ENCODE data around the gene UBA5. TPM values are rescaled to one million over a fixed set of nuclear protein-coding genes. Genes with fewer than 3 reads are reported as not detected.

UBA5 gene
- total RNA-seq, 1 donor from 2014 or later: 21.9 TPM

DNA sequence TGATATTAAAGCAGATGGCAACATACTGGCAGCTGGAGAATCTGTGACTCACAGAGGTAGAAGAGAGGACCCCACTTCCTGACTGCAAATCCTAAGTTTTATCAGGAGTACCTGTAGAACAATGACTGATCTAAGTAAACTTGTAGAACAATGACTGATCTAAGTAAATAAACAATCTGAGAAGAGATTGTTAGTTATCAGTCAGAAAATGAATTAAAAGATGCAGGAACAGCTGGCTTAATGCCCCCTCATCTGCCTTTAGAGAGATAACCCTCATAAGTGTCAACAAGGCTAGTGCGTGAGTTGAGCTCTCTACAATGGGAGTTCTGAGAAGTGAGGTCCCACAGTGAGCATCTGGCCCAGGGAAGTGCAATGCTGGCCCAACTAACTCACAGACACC, 15.1 kb upstream of the UBA5 start:
- H3K27ac ChIP-seq (ENCODE audit: low read depth, low read length): no peak overlapping the region
- H3K4me3 ChIP-seq (ENCODE audit: low read length in 3 of 3): no peak overlapping the region
- no peaks in the 10 kb centered on the region for H3K27me3 ChIP-seq (ENCODE audit: control insufficient read depth in 3 of 3, insufficient read depth in 3 of 3, low read length in 3 of 3)
- peaks cover 0 to 8% (median 0%) of the 10 kb centered on the region in 3 donors for H3K36me3 ChIP-seq (ENCODE audit: control insufficient read depth in 3 of 3, insufficient read depth in 3 of 3, low read length in 3 of 3)
- H3K9me3 ChIP-seq (ENCODE audit: control insufficient read depth in 3 of 3, low read length in 3 of 3): no peaks in the 10 kb centered on the region
- no peaks in the 10 kb centered on the region for H3K4me1 ChIP-seq (ENCODE audit: control insufficient read depth in 3 of 3, insufficient read depth in 3 of 3, low read length in 3 of 3)
- no peak overlapping the region for H3K9ac ChIP-seq (ENCODE audit: low read depth in 1 of 3, low read length in 3 of 3)

- Histone ChIP-seq H3K9ac (ENCODE audit: low read depth in 1 of 3, low read length in 3 of 3) (no peak overlapping the region), H3K36me3 (ENCODE audit: control insufficient read depth in 3 of 3, insufficient read depth in 3 of 3, low read length in 3 of 3) (no peaks in the 10 kb centered on the region), H3K9me3 (ENCODE audit: control insufficient read depth in 3 of 3, low read length in 3 of 3) (no peaks in the 10 kb centered on the region), H3K27me3 (ENCODE audit: control insufficient read depth in 3 of 3, insufficient read depth in 3 of 3, low read length in 3 of 3) (no peaks in the 10 kb centered on the region), H3K4me1 (ENCODE audit: control insufficient read depth in 3 of 3, insufficient read depth in 3 of 3, low read length in 3 of 3) (peaks cover 0 to 6% (median 4%) of the 10 kb centered on the region in 3 donors), H3K4me3 (ENCODE audit: low read length in 3 of 3) (no peak overlapping the region), H3K27ac (ENCODE audit: low read depth, low read length) (no peak overlapping the region)
These were observed 10.0 kb upstream of the UBA5 start for GRCh38 chr3:132650153-132650552.

GRCh38 chr3:132652640-132653270, 7.4 kb upstream of the UBA5 start:
- Histone ChIP-seq H3K27ac (ENCODE audit: low read depth, low read length) (no peak overlapping the region), H3K4me1 (ENCODE audit: control insufficient read depth in 3 of 3, insufficient read depth in 3 of 3, low read length in 3 of 3) (peaks cover 0 to 6% (median 4%) of the 10 kb centered on the region in 3 donors), H3K9ac (ENCODE audit: low read depth in 1 of 3, low read length in 3 of 3) (no peak overlapping the region)

DNA sequence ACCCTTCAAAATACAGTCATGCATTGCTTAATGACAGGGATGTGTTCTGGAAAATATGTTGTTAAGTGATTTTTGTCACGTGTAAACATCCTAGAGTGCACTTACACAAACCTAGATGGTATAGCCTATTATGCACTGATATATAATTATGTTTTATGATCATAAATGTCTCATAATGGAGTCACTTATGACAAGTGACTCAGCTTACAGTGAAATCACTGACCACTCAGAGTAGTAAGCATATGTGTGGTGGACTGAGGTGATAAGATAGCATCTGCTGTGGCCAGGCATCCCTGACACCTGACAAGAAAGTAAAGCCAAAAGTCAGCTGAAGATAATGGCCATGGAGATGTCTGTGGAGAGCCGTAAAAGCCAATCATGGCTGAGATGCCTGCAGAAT, 5.9 kb upstream of the UBA5 start:
- no peak overlapping the region for H3K27ac ChIP-seq (ENCODE audit: low read depth, low read length)
- no peak overlapping the region for H3K4me3 ChIP-seq (ENCODE audit: low read length in 3 of 3)
- H3K9me3 ChIP-seq (ENCODE audit: control insufficient read depth in 3 of 3, low read length in 3 of 3): no peaks in the 10 kb centered on the region
- H3K27me3 ChIP-seq (ENCODE audit: control insufficient read depth in 3 of 3, insufficient read depth in 3 of 3, low read length in 3 of 3): no peaks in the 10 kb centered on the region
- no peak overlapping the region for H3K9ac ChIP-seq (ENCODE audit: low read depth in 1 of 3, low read length in 3 of 3)
- H3K36me3 ChIP-seq (ENCODE audit: control insufficient read depth in 3 of 3, insufficient read depth in 3 of 3, low read length in 3 of 3): no peaks in the 10 kb centered on the region
- H3K4me1 ChIP-seq (ENCODE audit: control insufficient read depth in 3 of 3, insufficient read depth in 3 of 3, low read length in 3 of 3): peaks cover 4 to 11% (median 8%) of the 10 kb centered on the region in 3 donors

More at GRCh38 chr3:132652640-132653270, 7.4 kb upstream of the UBA5 start:
- H3K36me3 ChIP-seq (ENCODE audit: control insufficient read depth in 3 of 3, insufficient read depth in 3 of 3, low read length in 3 of 3): no peaks in the 10 kb centered on the region
- no peak overlapping the region for H3K4me3 ChIP-seq (ENCODE audit: low read length in 3 of 3)
- H3K27me3 ChIP-seq (ENCODE audit: control insufficient read depth in 3 of 3, insufficient read depth in 3 of 3, low read length in 3 of 3): no peaks in the 10 kb centered on the region
- H3K9me3 ChIP-seq (ENCODE audit: control insufficient read depth in 3 of 3, low read length in 3 of 3): no peaks in the 10 kb centered on the region

- H3K27me3 ChIP-seq (ENCODE audit: control insufficient read depth in 3 of 3, insufficient read depth in 3 of 3, low read length in 3 of 3): no peaks in the 10 kb centered on the region
- no peak overlapping the region for H3K27ac ChIP-seq (ENCODE audit: low read depth, low read length)
These were observed 5.4 kb upstream of the UBA5 start for GRCh38 chr3:132654721-132655120.

DNA sequence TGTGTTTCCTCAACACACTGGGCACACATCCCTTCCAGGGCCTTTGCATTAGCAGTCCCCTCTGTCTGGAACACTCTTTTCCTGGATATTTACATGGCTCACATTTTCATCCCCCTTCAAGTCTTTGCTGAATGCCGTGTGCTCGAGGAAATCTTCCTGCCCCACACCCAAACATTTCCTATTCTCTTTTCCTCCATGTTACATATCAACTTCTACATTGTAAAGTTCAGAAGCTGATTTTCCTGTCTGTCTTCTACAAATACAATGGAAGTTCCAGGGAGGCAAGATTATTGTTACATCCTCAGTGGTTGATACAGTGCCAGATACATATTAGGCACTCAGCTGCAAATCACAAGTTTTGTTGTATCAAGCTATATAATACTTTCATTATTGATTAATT, 4.7 kb upstream of the UBA5 start:
- Histone ChIP-seq H3K36me3 (ENCODE audit: control insufficient read depth in 3 of 3, insufficient read depth in 3 of 3, low read length in 3 of 3) (no peaks in the 10 kb centered on the region), H3K4me3 (ENCODE audit: low read length in 3 of 3) (no peak overlapping the region), H3K27ac (ENCODE audit: low read depth, low read length) (no peak overlapping the region), H3K4me1 (ENCODE audit: control insufficient read depth in 3 of 3, insufficient read depth in 3 of 3, low read length in 3 of 3) (peaks cover 8 to 13% (median 9%) of the 10 kb centered on the region in 3 donors), H3K27me3 (ENCODE audit: control insufficient read depth in 3 of 3, insufficient read depth in 3 of 3, low read length in 3 of 3) (no peaks in the 10 kb centered on the region), H3K9me3 (ENCODE audit: control insufficient read depth in 3 of 3, low read length in 3 of 3) (no peaks in the 10 kb centered on the region), H3K9ac (ENCODE audit: low read depth in 1 of 3, low read length in 3 of 3) (no peak overlapping the region)

More at GRCh38 chr3:132654721-132655120, 5.4 kb upstream of the UBA5 start:
- H3K9me3 ChIP-seq (ENCODE audit: control insufficient read depth in 3 of 3, low read length in 3 of 3): no peaks in the 10 kb centered on the region
- H3K9ac ChIP-seq (ENCODE audit: low read depth in 1 of 3, low read length in 3 of 3): no peak overlapping the region
- H3K4me3 ChIP-seq (ENCODE audit: low read length in 3 of 3): no peak overlapping the region
- H3K36me3 ChIP-seq (ENCODE audit: control insufficient read depth in 3 of 3, insufficient read depth in 3 of 3, low read length in 3 of 3): no peaks in the 10 kb centered on the region
- peaks cover 8 to 13% (median 9%) of the 10 kb centered on the region in 3 donors for H3K4me1 ChIP-seq (ENCODE audit: control insufficient read depth in 3 of 3, insufficient read depth in 3 of 3, low read length in 3 of 3)

DNA sequence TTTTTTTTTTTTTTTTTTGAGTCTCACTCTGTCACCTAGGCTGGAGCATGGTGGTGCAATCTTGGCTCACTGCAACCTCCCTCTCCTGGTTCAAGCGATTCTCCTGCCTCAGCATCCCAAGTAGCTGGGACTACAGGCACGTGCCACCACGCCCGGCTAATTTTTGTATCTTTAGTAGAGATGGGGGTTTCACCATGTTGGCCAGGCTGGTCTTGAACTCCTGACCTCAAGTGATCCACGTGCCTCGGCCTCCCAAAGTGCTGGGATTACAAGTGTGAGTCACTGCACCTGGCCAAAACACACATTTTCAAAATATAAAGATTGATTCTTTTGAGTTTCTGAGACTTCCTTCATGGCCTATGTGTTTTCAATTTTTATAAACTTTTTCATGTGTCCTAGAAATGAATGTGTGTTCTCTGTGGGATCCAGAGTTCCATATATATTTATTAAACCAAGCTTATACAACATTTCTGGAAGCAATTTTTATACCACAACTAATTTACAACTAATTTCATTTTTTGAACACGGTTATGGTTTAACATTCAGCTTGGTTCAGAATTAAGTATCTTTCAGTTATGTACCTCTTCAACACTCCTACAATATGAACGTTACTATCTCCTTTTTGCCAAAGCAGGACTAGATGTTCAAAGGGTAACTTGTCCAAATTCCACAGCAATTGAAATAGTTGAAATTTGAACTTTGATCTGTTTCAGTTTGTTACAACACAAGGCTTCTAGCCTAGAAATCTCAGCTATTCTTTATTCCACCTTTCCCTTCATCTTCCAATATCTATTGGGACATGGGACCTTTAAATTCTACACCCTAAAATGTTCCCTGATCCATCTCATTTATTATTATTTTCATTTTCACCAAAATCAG, 2.0 kb upstream of the UBA5 start:
- no peaks in the 10 kb centered on the region for H3K9me3 ChIP-seq (ENCODE audit: control insufficient read depth in 3 of 3, low read length in 3 of 3)
- no peak overlapping the region for H3K27ac ChIP-seq (ENCODE audit: low read depth, low read length)
- peak overlapping the region in 2 of 3 donors; percentile 96 to 98 for H3K4me3 ChIP-seq (ENCODE audit: low read length in 3 of 3)
- H3K4me1 ChIP-seq (ENCODE audit: control insufficient read depth in 3 of 3, insufficient read depth in 3 of 3, low read length in 3 of 3): peaks cover 14 to 22% (median 14%) of the 10 kb centered on the region in 3 donors
- H3K27me3 ChIP-seq (ENCODE audit: control insufficient read depth in 3 of 3, insufficient read depth in 3 of 3, low read length in 3 of 3): no peaks in the 10 kb centered on the region
- no peaks in the 10 kb centered on the region for H3K36me3 ChIP-seq (ENCODE audit: control insufficient read depth in 3 of 3, insufficient read depth in 3 of 3, low read length in 3 of 3)
- H3K9ac ChIP-seq (ENCODE audit: low read depth in 1 of 3, low read length in 3 of 3): peak overlapping the region; percentile 95 to 97 (median 96)

GRCh38 chr3:132659000-132659364, 1.1 kb upstream of the UBA5 start:
- Histone ChIP-seq H3K27ac (ENCODE audit: low read depth, low read length) (peak overlapping the region; percentile 89), H3K4me1 (ENCODE audit: control insufficient read depth in 3 of 3, insufficient read depth in 3 of 3, low read length in 3 of 3) (peaks cover 13 to 22% (median 14%) of the 10 kb centered on the region in 3 donors)

DNA sequence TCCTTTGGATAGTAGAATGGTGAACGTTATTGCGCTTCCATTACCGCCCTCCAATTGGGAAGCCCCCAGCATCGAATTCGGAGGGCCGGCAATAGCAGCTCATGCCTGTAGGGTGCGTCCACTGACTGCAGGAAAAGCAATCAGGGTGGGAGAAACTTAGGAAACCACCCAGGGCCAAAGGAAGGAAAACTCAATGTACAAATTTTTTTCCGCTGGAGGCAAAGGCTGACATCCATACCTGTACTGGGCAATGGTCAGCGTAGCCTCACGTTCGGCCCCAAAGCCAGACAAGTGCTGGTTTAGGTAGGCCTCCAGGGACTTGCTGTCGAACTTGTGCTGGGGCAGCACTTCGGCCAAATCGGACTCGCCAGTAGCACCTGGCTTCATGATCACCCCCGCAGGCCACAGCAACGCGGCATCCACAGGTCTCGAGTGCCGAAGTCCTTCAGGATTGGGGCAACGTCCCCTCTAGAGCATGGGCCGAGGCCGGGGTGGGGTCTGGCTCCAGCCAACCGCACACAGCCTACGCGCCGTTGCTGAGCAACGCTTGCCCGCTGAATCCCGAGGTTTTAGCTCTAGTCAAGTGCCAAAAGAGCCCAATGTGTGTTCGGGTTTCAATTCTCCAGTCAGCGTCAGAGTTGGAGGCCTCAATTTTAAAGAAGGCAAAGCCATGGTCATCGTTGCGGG, 621 bp upstream of the UBA5 start, which contains the start of gene ACAD11:
Gene ACAD11, minus strand, starts transcription at position 445 of the 687 bp plus-strand sequence. Its CDS starts 58 bp downstream, at position 387.
- peak within 1 kb of the TSS; percentile 96 to 98 (median 97) for H3K4me3 ChIP-seq (ENCODE audit: low read length in 3 of 3)
- H3K9me3 ChIP-seq (ENCODE audit: control insufficient read depth in 3 of 3, low read length in 3 of 3): no peaks in the 10 kb centered on the region
- H3K27me3 ChIP-seq (ENCODE audit: control insufficient read depth in 3 of 3, insufficient read depth in 3 of 3, low read length in 3 of 3): no peaks in the 10 kb centered on the region
- H3K36me3 ChIP-seq (ENCODE audit: control insufficient read depth in 3 of 3, insufficient read depth in 3 of 3, low read length in 3 of 3): no peaks in the 10 kb centered on the region
- H3K27ac ChIP-seq (ENCODE audit: low read depth, low read length): peak within 1 kb of the TSS; percentile 89
- peaks cover 7 to 22% (median 14%) of the 10 kb centered on the region in 3 donors for H3K4me1 ChIP-seq (ENCODE audit: control insufficient read depth in 3 of 3, insufficient read depth in 3 of 3, low read length in 3 of 3)
- H3K9ac ChIP-seq (ENCODE audit: low read depth in 1 of 3, low read length in 3 of 3): peak within 1 kb of the TSS; percentile 95 to 97 (median 96)

More at GRCh38 chr3:132659000-132659364, 1.1 kb upstream of the UBA5 start:
- H3K4me3 ChIP-seq (ENCODE audit: low read length in 3 of 3): peak overlapping the region; percentile 96 to 98 (median 97)
- H3K9me3 ChIP-seq (ENCODE audit: control insufficient read depth in 3 of 3, low read length in 3 of 3): no peaks in the 10 kb centered on the region
- H3K36me3 ChIP-seq (ENCODE audit: control insufficient read depth in 3 of 3, insufficient read depth in 3 of 3, low read length in 3 of 3): no peaks in the 10 kb centered on the region
- H3K27me3 ChIP-seq (ENCODE audit: control insufficient read depth in 3 of 3, insufficient read depth in 3 of 3, low read length in 3 of 3): no peaks in the 10 kb centered on the region
- peak overlapping the region; percentile 95 to 97 (median 96) for H3K9ac ChIP-seq (ENCODE audit: low read depth in 1 of 3, low read length in 3 of 3)

Measured in skeletal muscle tissue (tissue), 4 donors.